HL-60 (cell line): ENCODE results near the gene CDC42EP1.
A peak's percentile ranks its signal among the peaks of the same experiment; 100 is the strongest.

ENCODE experiments used
- DNase-seq, 2 experiments: peaks; one replicate each; pipeline ENCODE4 v3.0.0-alpha.2; 2010 to 2020; ENCODE audit warnings: low read depth in 1 of 2, low spot score in 1 of 2
- H3K27ac ChIP-seq: fragments of 250-450 bp; sonication (Bioruptor Pico); replicated peaks from 2 replicates; pipeline ENCODE4 v1.5.1; 2020; ENCODE audit warnings: mild to moderate bottlenecking, moderate library complexity
- H3K27me3 ChIP-seq: fragments of 250-450 bp; sonication (Bioruptor Pico); 2 replicates; pipeline ENCODE4 v1.5.1; 2021; ENCODE audit warnings: mild to moderate bottlenecking, moderate library complexity; ENCODE audit not compliant: insufficient read depth, poor library complexity, severe bottlenecking
- H3K4me3 ChIP-seq: replicated peaks from 2 replicates; pipeline ENCODE4 v1.5.1; 2011; ENCODE audit warnings: mild to moderate bottlenecking, control low read depth, low read length; ENCODE audit not compliant: insufficient read depth
- GABPA ChIP-seq: IDR thresholded peaks from 2 replicates; pipeline ENCODE4 v1.6.1; 2012; ENCODE audit warnings: low read depth
- POLR2AphosphoS5 ChIP-seq: IDR thresholded peaks from 2 replicates; pipeline ENCODE4 v1.6.1; 2012; ENCODE audit warnings: low read depth
- SPI1 ChIP-seq: IDR thresholded peaks from 2 replicates; pipeline ENCODE4 v1.6.1; 2012; ENCODE audit warnings: low read depth, mild to moderate bottlenecking, borderline replicate concordance
- long read RNA-seq: library from polyadenylated mRNA; unstranded; transcript quantifications from one replicate; pipeline ENCODE4 v2.0.0, GENCODE V29; 2020
- TF ChIP-seq, protein P1 (sequence below): IDR thresholded peaks from one replicate; pipeline ENCODE4 v1.5.1; 2011; ENCODE audit warnings: low read length, control low read depth, inconsistent platforms; ENCODE audit not compliant: insufficient read depth
- TF ChIP-seq, protein P2 (sequence below): IDR thresholded peaks from 2 replicates; pipeline ENCODE4 v1.6.1; 2012; ENCODE audit warnings: low read depth; ENCODE audit not compliant: insufficient replicate concordance

CDC42EP1 gene, protein sequence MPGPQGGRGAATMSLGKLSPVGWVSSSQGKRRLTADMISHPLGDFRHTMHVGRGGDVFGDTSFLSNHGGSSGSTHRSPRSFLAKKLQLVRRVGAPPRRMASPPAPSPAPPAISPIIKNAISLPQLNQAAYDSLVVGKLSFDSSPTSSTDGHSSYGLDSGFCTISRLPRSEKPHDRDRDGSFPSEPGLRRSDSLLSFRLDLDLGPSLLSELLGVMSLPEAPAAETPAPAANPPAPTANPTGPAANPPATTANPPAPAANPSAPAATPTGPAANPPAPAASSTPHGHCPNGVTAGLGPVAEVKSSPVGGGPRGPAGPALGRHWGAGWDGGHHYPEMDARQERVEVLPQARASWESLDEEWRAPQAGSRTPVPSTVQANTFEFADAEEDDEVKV
- long read RNA-seq: 0 reads

DNA sequence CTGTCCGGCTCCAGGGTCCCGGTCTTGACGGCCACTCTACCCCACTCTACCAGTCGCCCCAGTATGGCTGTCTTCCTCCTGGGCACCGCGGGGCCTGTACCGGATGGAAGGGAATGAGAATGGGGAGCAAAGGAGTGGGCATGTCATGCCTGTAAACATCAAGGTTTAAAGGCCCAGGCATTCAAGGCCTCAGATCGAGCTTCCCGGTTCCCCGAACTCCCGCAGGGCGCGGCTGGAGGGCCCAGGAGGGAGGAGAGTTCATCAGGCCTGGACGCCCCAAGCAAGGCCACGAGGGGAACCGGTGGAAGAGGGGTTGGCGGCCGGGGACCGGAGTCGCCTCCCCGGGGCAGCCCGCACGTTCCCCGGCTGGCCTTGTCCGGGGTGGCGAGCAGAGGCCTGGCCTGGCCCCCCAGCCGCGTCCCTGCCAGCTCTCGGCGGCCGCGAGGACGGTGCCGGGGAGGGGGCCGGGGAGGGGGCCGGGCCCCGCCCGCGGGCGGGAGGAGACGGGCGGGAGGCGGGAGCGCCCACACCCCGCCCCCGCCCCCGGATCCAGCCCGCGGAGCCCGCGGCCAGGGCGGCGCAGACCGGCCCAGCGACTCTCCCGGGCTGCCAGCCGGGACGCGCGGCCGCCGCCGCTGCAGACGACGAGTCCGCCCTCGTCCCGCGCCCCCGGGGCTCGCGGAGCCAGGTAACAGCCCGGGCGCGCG, at the start of gene CDC42EP1:
Gene CDC42EP1 (plus strand): TSS at position 580 of the 707 bp plus-strand sequence. CDS start 5,870 bp downstream, outside the sequence.
- Histone ChIP-seq H3K4me3 (peak within 1 kb of the TSS; percentile 13; the same call in 1 of the 2 replicates), H3K27me3 (peaks cover 57% of the 10 kb centered on the region), H3K27ac (no peak within 1 kb of the TSS)
- TF ChIP-seq SPI1: no peak
- TF ChIP-seq GABPA: no peak
- no peak for TF ChIP-seq POLR2AphosphoS5
- TF ChIP-seq, protein P1, sequence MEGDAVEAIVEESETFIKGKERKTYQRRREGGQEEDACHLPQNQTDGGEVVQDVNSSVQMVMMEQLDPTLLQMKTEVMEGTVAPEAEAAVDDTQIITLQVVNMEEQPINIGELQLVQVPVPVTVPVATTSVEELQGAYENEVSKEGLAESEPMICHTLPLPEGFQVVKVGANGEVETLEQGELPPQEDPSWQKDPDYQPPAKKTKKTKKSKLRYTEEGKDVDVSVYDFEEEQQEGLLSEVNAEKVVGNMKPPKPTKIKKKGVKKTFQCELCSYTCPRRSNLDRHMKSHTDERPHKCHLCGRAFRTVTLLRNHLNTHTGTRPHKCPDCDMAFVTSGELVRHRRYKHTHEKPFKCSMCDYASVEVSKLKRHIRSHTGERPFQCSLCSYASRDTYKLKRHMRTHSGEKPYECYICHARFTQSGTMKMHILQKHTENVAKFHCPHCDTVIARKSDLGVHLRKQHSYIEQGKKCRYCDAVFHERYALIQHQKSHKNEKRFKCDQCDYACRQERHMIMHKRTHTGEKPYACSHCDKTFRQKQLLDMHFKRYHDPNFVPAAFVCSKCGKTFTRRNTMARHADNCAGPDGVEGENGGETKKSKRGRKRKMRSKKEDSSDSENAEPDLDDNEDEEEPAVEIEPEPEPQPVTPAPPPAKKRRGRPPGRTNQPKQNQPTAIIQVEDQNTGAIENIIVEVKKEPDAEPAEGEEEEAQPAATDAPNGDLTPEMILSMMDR: no peak
- TF ChIP-seq, protein P2, sequence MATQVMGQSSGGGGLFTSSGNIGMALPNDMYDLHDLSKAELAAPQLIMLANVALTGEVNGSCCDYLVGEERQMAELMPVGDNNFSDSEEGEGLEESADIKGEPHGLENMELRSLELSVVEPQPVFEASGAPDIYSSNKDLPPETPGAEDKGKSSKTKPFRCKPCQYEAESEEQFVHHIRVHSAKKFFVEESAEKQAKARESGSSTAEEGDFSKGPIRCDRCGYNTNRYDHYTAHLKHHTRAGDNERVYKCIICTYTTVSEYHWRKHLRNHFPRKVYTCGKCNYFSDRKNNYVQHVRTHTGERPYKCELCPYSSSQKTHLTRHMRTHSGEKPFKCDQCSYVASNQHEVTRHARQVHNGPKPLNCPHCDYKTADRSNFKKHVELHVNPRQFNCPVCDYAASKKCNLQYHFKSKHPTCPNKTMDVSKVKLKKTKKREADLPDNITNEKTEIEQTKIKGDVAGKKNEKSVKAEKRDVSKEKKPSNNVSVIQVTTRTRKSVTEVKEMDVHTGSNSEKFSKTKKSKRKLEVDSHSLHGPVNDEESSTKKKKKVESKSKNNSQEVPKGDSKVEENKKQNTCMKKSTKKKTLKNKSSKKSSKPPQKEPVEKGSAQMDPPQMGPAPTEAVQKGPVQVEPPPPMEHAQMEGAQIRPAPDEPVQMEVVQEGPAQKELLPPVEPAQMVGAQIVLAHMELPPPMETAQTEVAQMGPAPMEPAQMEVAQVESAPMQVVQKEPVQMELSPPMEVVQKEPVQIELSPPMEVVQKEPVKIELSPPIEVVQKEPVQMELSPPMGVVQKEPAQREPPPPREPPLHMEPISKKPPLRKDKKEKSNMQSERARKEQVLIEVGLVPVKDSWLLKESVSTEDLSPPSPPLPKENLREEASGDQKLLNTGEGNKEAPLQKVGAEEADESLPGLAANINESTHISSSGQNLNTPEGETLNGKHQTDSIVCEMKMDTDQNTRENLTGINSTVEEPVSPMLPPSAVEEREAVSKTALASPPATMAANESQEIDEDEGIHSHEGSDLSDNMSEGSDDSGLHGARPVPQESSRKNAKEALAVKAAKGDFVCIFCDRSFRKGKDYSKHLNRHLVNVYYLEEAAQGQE: no peak
- no peak for DNase-seq

DNA sequence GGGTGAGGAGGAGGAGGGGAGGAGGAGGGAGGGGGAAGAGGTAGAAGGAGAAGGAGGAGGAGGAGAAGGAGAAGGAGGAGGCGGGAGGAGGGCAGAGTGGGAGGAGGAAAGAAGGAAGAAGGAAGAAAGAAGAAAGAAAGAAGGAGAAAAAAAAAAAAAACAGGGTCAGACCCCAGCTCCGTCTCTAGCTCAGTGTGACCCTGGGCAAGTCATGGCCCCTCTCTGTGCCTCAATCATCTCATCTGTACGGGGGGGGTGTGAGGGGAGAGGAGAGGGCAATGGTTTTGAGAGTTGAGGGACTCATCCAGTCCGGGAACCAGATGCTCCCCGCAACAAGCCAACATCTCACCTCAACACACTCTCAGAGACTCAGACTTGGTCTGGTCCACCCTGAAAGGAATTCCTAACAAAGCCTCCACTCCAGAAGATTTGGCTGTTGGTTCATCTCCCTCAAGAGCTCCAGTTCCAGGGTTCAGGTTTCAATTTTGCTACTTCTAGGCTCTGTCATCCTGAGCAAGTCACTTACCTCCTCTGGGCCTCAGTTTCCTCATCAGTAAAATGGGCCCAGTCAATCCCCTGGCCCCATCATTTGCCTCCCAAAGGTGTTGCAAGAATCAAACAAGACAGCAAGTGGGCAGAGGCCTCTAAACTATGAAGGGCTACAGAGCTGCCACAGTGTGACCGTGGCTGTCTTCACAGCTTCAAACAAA, 48.7 kb upstream of the CDC42EP1 start:
- H3K27me3 ChIP-seq: peaks cover 4% of the 10 kb centered on the region
- H3K27ac ChIP-seq: no peak overlapping the region
- no peak for DNase-seq
- no peak overlapping the region for H3K4me3 ChIP-seq
- TF ChIP-seq SPI1: no peak
- TF ChIP-seq GABPA: no peak
- no peak for TF ChIP-seq POLR2AphosphoS5
- TF ChIP-seq, protein P2: no peak
- TF ChIP-seq, protein P1: no peak

DNA sequence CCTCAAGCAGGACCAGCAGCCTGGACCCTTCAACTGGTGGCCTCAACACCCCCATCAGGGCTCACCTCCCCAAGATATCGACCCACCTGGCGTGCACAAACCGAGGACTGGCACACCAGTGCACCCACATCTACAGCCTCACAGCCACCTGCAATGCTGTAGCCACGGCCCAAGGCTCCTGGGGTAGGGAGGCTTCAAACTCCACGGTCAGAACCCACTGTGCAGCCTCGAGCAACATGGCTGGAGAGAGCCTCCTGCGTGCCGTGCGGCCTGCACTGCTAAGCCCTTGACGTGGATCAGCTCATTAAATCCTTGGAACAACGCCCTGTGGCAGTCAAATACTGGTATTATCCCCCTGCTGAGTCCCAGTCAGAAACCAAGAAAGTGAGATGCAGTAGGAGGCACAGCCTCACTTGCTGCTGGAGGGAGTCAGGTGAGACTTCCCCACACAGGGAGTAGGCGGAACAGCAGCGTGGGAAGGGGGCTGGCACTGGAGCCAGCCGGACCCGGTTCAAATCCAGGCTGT, 45.7 kb upstream of the CDC42EP1 start:
- Histone ChIP-seq H3K27me3 (peaks cover 22% of the 10 kb centered on the region), H3K4me3 (no peak overlapping the region), H3K27ac (no peak overlapping the region)
- DNase-seq: no peak
- TF ChIP-seq POLR2AphosphoS5 (no peak), GABPA (no peak), SPI1 (no peak)
- TF ChIP-seq, protein P2: no peak
- TF ChIP-seq, protein P1: no peak
